ENCODE results near the gene DMPK.

Gene DMPK

DNA sequence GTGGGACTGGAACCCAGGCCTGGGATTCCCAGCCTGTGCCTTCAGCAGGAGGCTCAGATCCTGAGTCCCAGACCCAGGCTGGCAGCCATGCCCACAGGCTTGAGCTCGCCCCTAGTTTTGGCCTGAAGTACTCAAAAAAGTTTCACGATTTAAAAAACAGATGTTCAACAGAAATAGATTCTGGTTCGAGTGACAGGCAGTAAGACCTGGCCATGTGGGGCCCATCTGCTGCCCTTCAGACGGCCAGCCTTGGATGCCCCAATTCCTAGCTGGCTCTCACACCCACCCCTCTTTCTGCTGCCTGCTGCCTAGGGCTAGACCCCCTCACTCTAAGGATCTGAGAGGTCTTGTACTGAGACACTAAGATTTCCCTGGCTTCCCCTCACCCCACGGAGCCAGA lies 2.8 kb upstream of the DMPK start:
- DNase-seq = no peak

DNA sequence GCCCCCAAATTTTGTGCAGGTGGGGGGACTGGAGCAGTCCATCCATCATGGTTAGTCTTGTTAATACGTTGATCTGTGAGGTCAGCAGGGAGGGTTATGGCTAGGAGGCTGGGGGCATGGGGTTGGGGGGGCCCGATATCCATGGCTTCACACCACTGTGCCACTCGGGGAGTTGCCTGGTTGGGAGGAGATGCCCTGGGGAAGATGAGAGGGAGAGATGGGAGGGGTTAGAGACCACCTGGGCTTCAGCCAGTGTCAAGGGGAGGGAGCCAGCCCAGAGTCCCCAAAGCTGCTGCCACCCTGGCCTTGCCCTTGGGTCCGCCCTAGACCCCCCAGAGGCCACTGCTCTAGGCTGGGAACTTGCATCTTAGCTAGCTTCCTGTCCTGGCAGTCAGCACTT lies 1.8 kb upstream of the DMPK start:
- no peak for DNase-seq

DNA sequence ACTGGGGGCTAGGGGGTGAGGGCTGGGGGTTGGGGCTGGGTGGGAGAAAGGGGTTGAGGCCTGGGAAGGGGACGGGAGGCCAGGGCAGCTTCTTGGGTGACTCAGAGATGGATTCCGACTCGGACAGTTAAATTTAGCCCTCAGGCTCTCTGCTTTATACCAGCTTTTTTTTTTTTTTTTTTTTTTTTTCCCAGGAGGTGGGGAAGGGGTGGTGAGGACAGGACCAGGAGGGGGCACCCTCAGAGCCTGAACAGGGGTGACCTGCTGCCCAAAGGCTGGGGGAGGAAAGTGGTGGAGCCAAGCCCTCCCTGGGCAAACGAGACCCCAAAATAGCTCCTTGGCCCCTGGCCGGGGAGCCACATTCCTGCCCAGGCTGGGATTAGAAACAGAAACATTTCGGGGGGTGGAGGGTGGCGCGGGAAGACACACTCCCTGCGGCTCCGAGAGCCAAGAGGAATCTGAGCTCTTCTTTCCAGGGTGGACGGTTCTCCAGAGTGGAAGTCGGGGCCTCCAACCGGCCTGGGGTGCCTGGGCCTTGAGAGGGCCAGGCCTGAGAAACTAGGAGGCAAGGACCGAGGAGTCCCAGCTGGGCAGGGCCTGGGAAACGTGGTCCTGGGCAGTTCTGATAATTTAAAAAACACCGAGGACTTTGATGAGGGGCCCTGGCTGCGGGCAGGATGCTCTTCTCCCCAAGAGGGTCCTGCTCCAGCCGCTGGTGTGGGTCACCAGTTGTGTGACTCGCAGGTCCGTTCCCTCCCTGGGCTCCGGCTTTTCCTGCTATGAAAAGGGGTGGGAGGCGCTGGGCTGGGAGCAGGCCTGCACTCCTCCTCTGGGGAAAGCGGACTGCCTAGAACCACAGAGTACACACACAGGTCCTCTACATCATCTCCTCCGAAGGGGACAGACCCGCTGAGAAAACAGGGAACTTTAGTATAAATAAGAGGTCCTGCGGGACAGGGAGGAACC lies 813 bp upstream of the DMPK start:
- no peak for DNase-seq

DNA sequence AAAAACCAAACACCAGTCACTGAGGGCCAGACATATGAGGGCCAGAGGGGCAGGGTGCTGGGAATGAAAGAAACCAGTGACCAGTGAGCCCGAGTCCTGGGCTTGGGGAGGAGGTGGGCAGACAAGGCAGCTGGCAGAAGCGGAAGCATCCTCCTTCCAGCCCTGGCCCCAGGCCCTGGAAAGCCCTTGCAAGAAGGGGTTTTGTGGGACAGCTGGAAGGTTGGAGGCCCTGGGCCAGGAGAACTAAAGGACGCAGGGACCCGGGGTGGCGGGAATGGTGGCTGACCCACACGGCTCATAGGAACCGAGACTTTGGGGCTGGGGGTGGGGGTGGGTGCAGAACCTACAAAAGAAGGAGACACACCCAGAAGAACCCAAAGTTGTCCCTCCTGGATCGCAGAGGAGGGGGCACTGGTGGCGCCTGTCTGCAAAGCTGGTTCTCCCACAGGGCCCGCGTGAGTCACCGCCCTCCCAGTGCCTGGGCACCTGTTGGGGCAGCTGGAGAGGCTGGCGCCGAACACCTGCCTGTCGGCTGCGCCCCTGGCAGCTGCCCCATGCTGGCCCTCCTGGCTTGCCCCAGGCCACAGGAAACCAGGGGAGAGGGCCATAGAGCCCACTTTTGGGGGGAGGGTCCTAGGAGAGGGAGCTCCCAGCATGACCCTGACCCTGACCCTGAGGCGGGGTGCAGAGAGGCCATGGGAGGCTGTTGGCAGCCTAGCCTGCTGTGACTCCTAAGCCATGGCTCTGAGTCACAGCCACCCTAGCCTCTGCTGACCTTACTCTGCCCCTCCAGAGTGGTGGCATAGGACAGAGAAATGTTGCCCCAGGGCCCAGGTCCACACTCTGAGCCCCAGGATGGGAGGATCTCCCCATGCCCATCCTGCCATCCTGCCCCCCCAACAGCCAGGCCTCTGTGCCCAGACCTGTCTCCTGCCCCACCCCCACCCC lies 802 bp downstream of the DMPK start:
- DNase-seq = no peak

- DNase-seq = no peak
Observed at GRCh38 chr19:45780448-45781213, 1.7 kb downstream of the DMPK start.

GRCh38 chr19:45780146-45780447 lies 2.2 kb downstream of the DMPK start:
- DNase-seq = no peak

DNA sequence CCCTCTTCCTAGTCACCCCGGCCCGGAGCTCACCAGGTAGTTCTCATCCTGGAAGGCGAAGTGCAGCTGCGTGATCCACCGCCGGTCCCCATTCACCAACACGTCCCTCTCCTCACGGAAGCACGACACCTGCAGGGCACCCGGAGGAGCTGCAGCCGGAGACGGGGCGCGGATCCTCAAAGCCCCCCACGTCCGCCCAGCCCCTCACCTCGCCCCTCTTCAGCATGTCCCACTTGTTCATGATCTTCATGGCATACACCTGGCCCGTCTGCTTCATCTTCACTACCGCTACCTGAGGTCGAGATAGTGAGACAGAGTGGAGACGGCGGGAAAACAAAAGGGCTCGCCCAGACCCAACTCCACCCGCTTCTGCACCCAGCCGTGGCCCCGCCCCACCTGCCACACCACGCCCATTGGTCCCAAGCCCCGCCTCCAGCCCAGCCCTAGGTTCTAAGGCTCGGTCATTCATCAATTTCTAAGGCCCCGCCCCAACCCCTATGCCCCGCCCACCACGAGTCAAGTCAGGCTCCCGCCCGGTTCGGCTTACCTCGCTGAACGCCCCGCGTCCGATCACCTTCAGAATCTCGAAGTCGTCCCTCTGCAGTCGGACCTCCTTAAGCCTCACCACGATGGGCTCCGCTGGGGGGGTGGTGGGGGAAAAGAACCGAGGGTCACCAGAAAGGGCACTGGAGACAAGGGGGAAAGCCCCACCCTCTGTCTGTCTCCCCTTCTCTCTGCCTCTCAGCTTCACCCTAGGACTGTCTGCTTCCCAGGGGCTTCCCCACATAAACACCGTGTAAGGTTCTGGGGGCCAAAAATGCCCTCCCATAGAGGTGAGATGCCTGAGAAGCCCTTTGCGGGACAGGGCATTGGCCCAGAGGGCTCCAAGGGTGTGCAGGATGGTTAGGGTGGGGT lies 2.8 kb downstream of the DMPK start:
- peak; percentile 80 for DNase-seq

DNA sequence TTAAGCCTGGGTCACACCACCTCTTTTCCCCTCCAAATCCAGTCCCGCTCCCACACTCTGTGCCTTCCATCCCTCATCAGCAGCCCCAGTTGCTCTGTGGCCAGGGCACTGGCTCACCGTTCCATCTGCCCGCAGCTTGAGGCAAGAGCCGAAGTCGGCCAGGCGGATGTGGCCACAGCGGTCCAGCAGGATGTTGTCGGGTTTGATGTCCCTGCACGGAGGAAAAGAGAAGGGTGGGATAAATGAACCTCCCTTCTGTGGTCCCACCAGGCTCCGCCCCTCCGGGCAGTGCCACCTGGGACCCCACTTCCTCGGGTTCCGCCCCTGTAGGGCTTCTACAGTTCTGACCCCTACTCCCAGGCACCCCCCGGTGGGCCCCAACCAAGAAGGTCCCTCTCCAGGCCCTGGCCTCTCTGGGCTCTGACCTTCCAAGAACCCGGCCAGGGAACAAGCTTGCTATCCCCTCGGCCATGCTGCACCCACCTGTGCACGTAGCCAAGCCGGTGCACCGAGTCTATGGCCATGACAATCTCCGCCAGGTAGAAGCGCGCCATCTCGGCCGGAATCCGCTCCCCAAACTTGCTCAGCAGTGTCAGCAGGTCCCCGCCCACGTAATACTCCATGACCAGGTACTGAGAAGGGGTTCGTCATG lies 4.2 kb downstream of the DMPK start:
- no peak for DNase-seq

- no peak for DNase-seq
Observed at GRCh38 chr19:45777395-45777961, 4.8 kb downstream of the DMPK start.

GRCh38 chr19:45774765-45775164 lies 7.5 kb downstream of the DMPK start:
- DNase-seq = no peak

- no peak for DNase-seq
Observed at GRCh38 chr19:45773384-45773783, 8.9 kb downstream of the DMPK start.

DNA sequence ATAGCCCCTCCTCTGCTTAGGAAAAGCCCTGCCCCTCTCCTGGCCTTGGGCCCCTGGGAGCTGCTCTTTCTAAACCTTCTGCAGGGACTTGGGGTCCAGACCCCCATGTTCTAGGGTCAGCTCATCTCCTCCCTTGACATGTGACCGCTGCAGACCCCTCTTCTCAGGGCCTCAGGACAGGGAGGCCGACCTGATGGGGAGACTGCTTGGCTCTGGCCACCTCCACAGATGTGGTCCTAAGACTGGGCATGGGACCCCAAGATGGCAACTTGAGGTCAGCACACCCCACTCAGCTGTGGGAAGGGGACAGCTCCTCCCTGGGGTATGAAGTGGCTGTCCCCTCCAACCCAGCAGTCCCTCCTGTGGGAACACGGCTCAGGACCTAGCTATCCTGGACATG lies 9.4 kb downstream of the DMPK start:
- no peak for DNase-seq

DNA sequence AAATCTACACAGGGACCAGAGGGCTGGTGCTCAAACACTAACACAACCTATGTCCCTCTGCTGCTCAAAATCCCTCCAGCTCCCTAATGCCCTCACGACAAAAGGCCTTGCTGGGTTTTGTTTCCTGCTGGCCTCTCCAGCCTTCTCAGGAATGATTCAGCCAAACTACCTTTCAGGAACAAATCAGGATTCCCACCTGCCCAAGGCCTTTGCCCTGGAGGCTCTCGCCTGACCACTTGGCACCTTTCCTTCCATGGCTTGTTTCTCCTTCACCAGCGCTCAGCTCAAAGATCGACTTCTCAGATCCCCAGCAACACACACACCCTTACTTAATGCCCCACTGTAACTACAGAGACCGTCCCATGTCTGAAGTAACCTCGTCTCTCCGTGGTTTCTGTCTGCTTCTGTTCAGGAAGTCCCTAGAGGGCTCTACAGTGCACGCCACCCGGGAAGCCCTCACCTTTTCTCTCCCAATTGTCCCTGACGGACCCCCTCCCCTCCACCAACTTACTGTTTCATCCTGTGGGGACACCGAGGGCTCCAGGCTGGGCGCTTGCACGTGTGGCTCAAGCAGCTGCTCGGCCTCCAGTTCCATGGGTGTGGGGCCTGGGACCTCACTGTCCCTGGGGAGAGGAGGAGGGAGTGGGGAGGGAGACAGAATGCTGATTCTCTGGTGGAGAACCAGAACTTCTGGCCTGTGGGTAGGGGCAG lies 10.0 kb downstream of the DMPK start:
- no peak for DNase-seq

- no peak for DNase-seq
Observed at GRCh38 chr19:45771311-45771933, 10.9 kb downstream of the DMPK start.

DNA sequence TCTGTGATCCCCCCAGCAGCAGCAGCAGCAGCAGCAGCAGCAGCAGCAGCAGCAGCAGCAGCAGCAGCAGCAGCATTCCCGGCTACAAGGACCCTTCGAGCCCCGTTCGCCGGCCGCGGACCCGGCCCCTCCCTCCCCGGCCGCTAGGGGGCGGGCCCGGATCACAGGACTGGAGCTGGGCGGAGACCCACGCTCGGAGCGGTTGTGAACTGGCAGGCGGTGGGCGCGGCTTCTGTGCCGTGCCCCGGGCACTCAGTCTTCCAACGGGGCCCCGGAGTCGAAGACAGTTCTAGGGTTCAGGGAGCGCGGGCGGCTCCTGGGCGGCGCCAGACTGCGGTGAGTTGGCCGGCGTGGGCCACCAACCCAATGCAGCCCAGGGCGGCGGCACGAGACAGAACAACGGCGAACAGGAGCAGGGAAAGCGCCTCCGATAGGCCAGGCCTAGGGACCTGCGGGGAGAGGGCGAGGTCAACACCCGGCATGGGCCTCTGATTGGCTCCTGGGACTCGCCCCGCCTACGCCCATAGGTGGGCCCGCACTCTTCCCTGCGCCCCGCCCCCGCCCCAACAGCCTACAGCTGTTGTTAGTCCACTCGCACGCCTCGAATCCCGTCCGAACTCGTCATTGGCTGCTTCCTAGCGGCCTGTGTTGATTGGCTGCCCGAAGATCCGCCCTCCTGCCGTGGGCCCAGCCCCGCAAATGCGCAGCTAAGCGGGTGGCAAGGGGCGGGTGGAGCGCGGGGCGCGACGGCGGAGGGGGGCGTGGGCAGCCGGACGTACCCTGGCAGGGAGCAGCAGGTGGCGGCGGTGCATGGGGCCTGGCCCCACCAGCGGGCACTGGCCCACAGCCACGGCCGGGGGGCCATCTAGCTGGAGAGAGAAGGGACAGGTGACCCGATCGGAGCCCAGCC lies 11.8 kb downstream of the DMPK start:
- DNase-seq = peak; percentile 88

- DNase-seq = no peak
Observed at GRCh38 chr19:45769821-45770191, 12.5 kb downstream of the DMPK start.

DNA sequence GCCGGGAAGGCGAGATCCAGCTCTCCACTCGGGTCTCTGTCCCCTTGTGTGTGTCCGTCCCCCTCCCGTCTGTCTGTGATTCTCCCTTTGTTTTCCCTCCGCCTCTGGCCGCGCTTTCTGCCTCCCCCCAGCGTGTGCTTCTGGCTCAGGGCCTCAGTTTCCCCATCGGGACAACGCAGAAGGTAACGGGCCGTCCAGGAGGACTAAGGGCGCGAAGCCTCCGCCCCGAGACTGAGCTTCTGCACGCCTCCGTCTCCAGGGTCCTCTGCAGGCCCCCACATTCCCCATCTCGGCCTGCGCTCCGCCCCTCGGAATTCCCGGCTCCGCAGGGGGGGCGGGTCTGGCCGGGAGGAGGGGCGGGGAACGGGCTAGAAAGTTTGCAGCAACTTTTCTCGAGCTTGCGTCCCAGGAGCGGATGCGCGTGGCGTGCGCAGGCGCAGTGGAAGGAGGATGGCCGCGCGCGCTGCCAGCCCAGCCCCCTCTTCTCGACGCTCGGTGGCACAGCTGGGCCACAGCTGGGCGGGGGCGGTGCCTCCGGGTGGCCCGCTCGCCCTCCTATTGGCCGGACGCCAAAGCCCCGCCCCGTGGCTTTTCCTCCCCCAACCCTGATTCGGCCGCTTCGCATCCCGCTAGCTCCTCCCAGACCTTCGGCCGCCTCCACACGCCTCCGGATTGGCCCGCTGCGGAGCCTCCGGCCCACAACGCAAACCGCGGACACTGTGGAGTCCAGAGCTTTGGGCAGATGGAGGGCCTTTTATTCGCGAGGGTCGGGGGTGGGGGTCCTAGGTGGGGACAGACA lies 13.1 kb downstream of the DMPK start, which contains the start of gene SIX5:
SIX5 (minus strand) TSS at position 269 of the 799 bp plus-strand sequence. CDS start 408 bp downstream, outside the sequence.
- DNase-seq = peak; percentile 94

DNA sequence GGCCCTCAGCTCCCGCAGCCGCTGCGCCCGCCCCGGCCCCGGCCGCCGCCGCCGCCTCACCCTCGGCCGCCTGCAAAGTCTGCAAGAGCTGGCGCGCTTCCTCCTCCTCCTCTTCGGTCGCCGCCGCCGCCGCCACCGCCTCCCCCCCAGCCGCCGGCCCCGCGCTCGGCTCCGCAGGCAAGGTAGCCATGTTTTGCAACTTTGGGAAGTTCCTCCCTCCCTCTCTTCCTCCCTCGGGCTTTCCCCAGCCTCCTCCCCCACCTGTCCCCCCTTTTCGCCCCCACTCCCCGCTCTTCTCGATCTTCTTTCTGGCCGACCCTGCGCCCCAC lies 13.7 kb downstream of the DMPK start:
- peak; percentile 20 for DNase-seq
